Measurements from ENCODE around the gene RNF214.
A peak's percentile ranks its signal among the peaks of the same experiment; 100 is the strongest.
"Not testable (repeated sequence)": the region's sequence is repeated elsewhere in the genome, so short reads cannot be mapped to it uniquely, and the experiment has no call there.

Gene RNF214

GRCh38 chr11:117232092-117232878 is at the start of gene RNF214:
TSS of gene RNF214 (plus strand) at chr11:117232671. CDS start at chr11:117234273, 1,602 bp downstream.
- DNase-seq: peak; percentile 77
- in situ Hi-C loops (cut with HindIII; ENCODE audit: low pct_ligation_motif_present, low pct_unique_long_range_greater_than_20kb, low sequenced_read_pairs): no loop called here

GRCh38 chr11:117183178-117183577 is 49.3 kb upstream of the RNF214 start:
- DNase-seq; in situ Hi-C loops (cut with HindIII; ENCODE audit: low pct_ligation_motif_present, low pct_unique_long_range_greater_than_20kb, low sequenced_read_pairs): not testable (repeated sequence)

GRCh38 chr11:117183724-117184349 is 48.6 kb upstream of the RNF214 start:
- no peak for DNase-seq
- in situ Hi-C loops (cut with HindIII; ENCODE audit: low pct_ligation_motif_present, low pct_unique_long_range_greater_than_20kb, low sequenced_read_pairs): no loop called here

GRCh38 chr11:117185736-117186430 is 46.6 kb upstream of the RNF214 start:
- no peak for DNase-seq
- in situ Hi-C loops (cut with HindIII; ENCODE audit: low pct_ligation_motif_present, low pct_unique_long_range_greater_than_20kb, low sequenced_read_pairs): no loop called here

GRCh38 chr11:117186431-117186761 is 46.1 kb upstream of the RNF214 start:
- in situ Hi-C loops (cut with HindIII; ENCODE audit: low pct_ligation_motif_present, low pct_unique_long_range_greater_than_20kb, low sequenced_read_pairs): no loop called here
- no peak for DNase-seq

- DNase-seq: no peak
- in situ Hi-C loops (cut with HindIII; ENCODE audit: low pct_ligation_motif_present, low pct_unique_long_range_greater_than_20kb, low sequenced_read_pairs): no loop called here
These were observed 45.5 kb upstream of the RNF214 start for GRCh38 chr11:117187007-117187406.

GRCh38 chr11:117187428-117187798 is 45.1 kb upstream of the RNF214 start:
- DNase-seq: no peak
- in situ Hi-C loops (cut with HindIII; ENCODE audit: low pct_ligation_motif_present, low pct_unique_long_range_greater_than_20kb, low sequenced_read_pairs): no loop called here

GRCh38 chr11:117187799-117188481 is 44.5 kb upstream of the RNF214 start:
- in situ Hi-C loops (cut with HindIII; ENCODE audit: low pct_ligation_motif_present, low pct_unique_long_range_greater_than_20kb, low sequenced_read_pairs): no loop called here

GRCh38 chr11:117188620-117189081 is 43.8 kb upstream of the RNF214 start:
- no peak for DNase-seq
- in situ Hi-C loops (cut with HindIII; ENCODE audit: low pct_ligation_motif_present, low pct_unique_long_range_greater_than_20kb, low sequenced_read_pairs): no loop called here

More at GRCh38 chr11:117187799-117188481, 44.5 kb upstream of the RNF214 start:
- DNase-seq: no peak

- in situ Hi-C loops (cut with HindIII; ENCODE audit: low pct_ligation_motif_present, low pct_unique_long_range_greater_than_20kb, low sequenced_read_pairs): no loop called here
- DNase-seq: no peak
These were observed 43.1 kb upstream of the RNF214 start for GRCh38 chr11:117189191-117189940.

- in situ Hi-C loops (cut with HindIII; ENCODE audit: low pct_ligation_motif_present, low pct_unique_long_range_greater_than_20kb, low sequenced_read_pairs): no loop called here
- no peak for DNase-seq
These were observed 42.4 kb upstream of the RNF214 start for GRCh38 chr11:117189941-117190544.

GRCh38 chr11:117191680-117192400 is 40.6 kb upstream of the RNF214 start:
- in situ Hi-C loops (cut with HindIII; ENCODE audit: low pct_ligation_motif_present, low pct_unique_long_range_greater_than_20kb, low sequenced_read_pairs): no loop called here
- no peak for DNase-seq

GRCh38 chr11:117192401-117192875 is 40.0 kb upstream of the RNF214 start:
- no peak for DNase-seq
- in situ Hi-C loops (cut with HindIII; ENCODE audit: low pct_ligation_motif_present, low pct_unique_long_range_greater_than_20kb, low sequenced_read_pairs): no loop called here

- in situ Hi-C loops (cut with HindIII; ENCODE audit: low pct_ligation_motif_present, low pct_unique_long_range_greater_than_20kb, low sequenced_read_pairs): no loop called here
- no peak for DNase-seq
These were observed 39.1 kb upstream of the RNF214 start for GRCh38 chr11:117193130-117194020.

- in situ Hi-C loops (cut with HindIII; ENCODE audit: low pct_ligation_motif_present, low pct_unique_long_range_greater_than_20kb, low sequenced_read_pairs): no loop called here
- DNase-seq: no peak
These were observed 38.2 kb upstream of the RNF214 start for GRCh38 chr11:117194267-117194666.

GRCh38 chr11:117195258-117195657 is 37.2 kb upstream of the RNF214 start:
- no peak for DNase-seq
- in situ Hi-C loops (cut with HindIII; ENCODE audit: low pct_ligation_motif_present, low pct_unique_long_range_greater_than_20kb, low sequenced_read_pairs): no loop called here
